Stomach (tissue), 4 donors: ENCODE data around the gene NARS2.

Experiments used
- EP300 ChIP-seq: sonication (generic); formaldehyde crosslinking; IDR thresholded peaks from one replicate; pipeline ENCODE4 v1.6.1; 2017; ENCODE audit warnings: antibody characterized with exemption
- POLR2A ChIP-seq, 4 donors: fragments of 450-650 bp; IDR thresholded peaks; one replicate each; pipeline ENCODE4 v1.6.1; 2016; ENCODE audit warnings: antibody characterized with exemption in 4 of 4, control low read depth in 2 of 4, mild to moderate bottlenecking in 1 of 4, moderate library complexity in 1 of 4
- POLR2AphosphoS5 ChIP-seq, 3 donors: sonication (generic); formaldehyde crosslinking; IDR thresholded peaks; one replicate each; pipeline ENCODE4 v1.6.1; 2016; ENCODE audit warnings: antibody characterized with exemption in 3 of 3
- TF ChIP-seq, protein P1 (sequence below), 7 experiments: fragments of 450-650 bp in 4 of 7; fragments of 200-600 bp in 3 of 7; sonication (generic) in 3 of 7; IDR thresholded peaks; one replicate each; pipeline ENCODE4 v1.5.1; 2016 to 2019; ENCODE audit warnings: antibody characterized with exemption in 7 of 7, control low read depth in 2 of 7, mild to moderate bottlenecking in 1 of 7

DNA sequence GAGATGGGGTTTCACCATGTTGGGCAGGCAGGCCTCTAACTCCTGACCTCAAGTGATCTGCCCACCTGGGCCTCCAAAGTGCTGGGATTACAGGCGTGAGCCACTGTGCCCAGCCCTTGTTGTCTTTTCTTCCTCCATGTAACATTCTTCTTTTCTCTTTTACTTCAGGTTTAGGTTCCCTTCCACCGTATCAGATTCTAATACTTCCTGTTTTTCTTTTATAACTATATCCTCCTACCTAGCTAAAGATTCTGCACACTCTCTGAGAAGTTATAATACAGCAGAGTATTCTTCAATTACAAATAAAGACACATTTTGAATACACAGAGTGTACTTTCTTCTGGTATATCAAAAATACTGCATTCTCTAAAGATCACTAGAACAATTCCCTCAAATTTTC, 123.8 kb downstream of the NARS2 start:
- TF ChIP-seq POLR2A (IDR thresholded peaks at IDR 0.05) (no peak), POLR2AphosphoS5 (IDR thresholded peaks at IDR 0.05) (no peak), EP300 (no peak)
- TF ChIP-seq, protein P1, sequence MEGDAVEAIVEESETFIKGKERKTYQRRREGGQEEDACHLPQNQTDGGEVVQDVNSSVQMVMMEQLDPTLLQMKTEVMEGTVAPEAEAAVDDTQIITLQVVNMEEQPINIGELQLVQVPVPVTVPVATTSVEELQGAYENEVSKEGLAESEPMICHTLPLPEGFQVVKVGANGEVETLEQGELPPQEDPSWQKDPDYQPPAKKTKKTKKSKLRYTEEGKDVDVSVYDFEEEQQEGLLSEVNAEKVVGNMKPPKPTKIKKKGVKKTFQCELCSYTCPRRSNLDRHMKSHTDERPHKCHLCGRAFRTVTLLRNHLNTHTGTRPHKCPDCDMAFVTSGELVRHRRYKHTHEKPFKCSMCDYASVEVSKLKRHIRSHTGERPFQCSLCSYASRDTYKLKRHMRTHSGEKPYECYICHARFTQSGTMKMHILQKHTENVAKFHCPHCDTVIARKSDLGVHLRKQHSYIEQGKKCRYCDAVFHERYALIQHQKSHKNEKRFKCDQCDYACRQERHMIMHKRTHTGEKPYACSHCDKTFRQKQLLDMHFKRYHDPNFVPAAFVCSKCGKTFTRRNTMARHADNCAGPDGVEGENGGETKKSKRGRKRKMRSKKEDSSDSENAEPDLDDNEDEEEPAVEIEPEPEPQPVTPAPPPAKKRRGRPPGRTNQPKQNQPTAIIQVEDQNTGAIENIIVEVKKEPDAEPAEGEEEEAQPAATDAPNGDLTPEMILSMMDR (IDR thresholded peaks at IDR 0.05): no peak
